Measurements from ENCODE around the gene ERCC2.

GRCh38 chr19:45401815-45402214, 31.4 kb upstream of the ERCC2 start:
- TF ChIP-seq POLR2AphosphoS5 (IDR thresholded peaks at IDR 0.05) = no peak
- no peak for TF ChIP-seq POLR2A (IDR thresholded peaks at IDR 0.05)
